ENCODE data around the gene GTPBP6. TPM values are rescaled to one million over a fixed set of nuclear protein-coding genes. Genes with fewer than 3 reads are reported as not detected.
A peak's percentile ranks its signal among the peaks of the same experiment; 100 is the strongest.
"Not testable (repeated sequence)": the region's sequence is repeated elsewhere in the genome, so short reads cannot be mapped to it uniquely, and the experiment has no call there.

The GTPBP6 gene
- total RNA-seq, 1 donor from 2014 or later: 53.5 TPM

DNA sequence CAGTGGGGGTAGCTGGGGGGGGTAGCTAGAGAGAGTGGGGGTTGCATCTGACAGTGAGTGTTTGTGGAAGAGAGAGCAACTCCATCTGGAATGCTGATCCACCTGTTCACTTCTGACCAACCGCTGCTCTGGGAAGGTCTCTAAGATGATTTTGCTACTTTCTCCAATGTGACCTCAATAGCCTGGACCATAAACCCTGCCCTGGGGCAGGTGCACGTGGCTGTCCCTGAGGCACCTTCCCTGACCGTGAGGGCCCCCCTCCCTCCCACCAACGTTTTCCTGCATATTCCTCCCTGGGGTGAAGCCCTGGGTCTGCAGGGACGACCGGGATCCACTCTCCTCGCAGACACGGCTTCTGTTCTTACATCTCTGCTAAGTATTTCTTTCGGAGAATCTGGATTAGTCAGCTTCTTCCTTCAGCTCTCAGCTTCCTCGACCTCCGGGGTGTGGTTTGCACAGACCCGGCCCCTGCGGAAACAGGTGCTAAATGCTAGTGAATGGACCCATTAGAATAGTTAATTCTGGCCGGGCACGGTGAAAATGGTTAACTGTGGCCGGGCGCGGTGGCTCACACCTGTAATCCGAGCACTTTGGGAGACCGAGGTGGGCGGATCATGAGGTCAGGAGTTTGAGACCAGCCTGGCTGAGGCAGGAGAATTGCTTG is 58.8 kb downstream of the GTPBP6 start:
- H3K27me3 Mint-ChIP-seq: no peaks in the 10 kb centered on the region
- TF ChIP-seq, protein P1, sequence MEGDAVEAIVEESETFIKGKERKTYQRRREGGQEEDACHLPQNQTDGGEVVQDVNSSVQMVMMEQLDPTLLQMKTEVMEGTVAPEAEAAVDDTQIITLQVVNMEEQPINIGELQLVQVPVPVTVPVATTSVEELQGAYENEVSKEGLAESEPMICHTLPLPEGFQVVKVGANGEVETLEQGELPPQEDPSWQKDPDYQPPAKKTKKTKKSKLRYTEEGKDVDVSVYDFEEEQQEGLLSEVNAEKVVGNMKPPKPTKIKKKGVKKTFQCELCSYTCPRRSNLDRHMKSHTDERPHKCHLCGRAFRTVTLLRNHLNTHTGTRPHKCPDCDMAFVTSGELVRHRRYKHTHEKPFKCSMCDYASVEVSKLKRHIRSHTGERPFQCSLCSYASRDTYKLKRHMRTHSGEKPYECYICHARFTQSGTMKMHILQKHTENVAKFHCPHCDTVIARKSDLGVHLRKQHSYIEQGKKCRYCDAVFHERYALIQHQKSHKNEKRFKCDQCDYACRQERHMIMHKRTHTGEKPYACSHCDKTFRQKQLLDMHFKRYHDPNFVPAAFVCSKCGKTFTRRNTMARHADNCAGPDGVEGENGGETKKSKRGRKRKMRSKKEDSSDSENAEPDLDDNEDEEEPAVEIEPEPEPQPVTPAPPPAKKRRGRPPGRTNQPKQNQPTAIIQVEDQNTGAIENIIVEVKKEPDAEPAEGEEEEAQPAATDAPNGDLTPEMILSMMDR (conservative IDR thresholded peaks at IDR 0.05): no peak
- peaks cover 14% of the 10 kb centered on the region for H3K4me1 Mint-ChIP-seq (ENCODE audit: unreplicated experiment)
- peak overlapping the region; percentile 81 for H3K27ac Mint-ChIP-seq
- H3K36me3 Mint-ChIP-seq: no peaks in the 10 kb centered on the region
- DNase-seq (ENCODE audit: extremely low spot score, unreplicated experiment): peak; percentile 57
- peak overlapping the region; percentile 65 for H3K4me3 Mint-ChIP-seq
- H3K9me3 Mint-ChIP-seq: no peaks in the 10 kb centered on the region

DNA sequence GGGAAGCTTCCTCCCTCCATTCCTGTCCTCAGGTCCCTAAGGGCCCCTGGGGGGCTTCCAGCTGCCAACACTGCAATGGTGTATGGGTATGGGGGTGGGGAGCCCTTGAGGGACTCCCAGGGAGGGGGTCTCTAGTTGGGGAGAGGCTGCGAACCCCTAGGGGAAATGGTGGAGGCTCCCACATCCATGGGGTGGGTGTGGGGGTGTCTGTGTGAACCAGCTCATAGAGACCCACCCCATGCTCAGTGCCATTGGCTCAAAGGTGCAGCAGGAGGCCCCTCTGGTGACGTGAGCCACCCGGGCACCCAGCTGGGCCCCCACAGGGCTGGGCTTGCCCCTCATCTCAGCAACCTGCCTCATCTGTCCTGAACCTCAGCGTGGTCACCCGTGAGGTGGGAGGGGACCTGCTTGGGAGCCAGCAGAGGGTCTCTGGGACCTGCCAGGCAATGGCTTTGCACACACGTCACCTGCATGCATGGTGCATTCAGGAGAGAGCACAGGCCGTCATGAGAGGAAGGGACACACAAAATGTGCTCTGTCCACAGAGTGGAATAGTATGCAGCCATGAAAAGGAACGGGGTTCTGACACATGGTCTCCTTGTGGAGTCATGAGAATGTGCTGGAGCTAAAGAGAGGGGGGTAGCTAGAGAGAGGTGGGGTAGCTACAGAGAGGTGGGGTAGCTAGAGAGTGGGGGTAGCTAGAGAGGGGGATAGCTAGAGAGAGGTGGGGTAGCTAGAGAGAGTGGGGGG is 60.1 kb downstream of the GTPBP6 start:
- Mint-ChIP-seq H3K4me1 (ENCODE audit: unreplicated experiment) (peaks cover 14% of the 10 kb centered on the region), H3K36me3 (no peaks in the 10 kb centered on the region), H3K4me3 (no peak overlapping the region), H3K9me3 (no peaks in the 10 kb centered on the region), H3K27me3 (no peaks in the 10 kb centered on the region), H3K27ac (no peak overlapping the region)
- TF ChIP-seq, protein P1 (conservative IDR thresholded peaks at IDR 0.05): no peak
- DNase-seq (ENCODE audit: extremely low spot score, unreplicated experiment): peak; percentile 55

DNA sequence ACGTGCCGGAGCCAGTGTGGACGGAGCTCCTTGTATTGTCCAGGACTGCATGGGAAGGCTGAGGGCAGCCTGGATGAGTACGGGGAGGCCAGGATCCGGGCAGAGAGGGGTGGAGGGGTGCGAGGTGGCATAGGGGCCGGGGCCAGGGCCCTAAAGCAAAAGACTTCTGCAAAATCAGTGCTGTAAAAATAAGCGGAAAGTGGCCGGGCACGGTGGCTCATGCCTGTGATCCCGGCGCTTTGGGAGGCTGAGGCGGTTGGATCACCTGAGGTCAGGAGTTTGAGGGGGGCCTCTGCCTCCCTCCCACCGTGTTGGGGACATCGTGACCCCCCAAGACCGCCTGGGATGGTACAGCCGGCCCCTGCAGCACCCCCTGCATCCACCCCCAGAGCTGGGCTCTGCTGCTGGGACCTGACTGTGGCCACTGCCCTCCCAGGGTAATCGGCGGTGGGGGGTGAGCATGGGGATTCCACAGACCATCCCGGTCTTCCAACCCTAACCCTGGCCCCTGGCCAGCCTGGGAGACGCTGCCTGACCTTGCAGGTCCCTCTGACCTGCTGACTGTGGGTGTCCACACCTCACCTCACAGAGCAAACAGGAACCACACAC is 60.8 kb downstream of the GTPBP6 start:
- Mint-ChIP-seq H3K27ac (no peak overlapping the region), H3K9me3 (peaks cover under 1% of the 10 kb centered on the region), H3K36me3 (no peaks in the 10 kb centered on the region), H3K4me1 (ENCODE audit: unreplicated experiment) (peaks cover 14% of the 10 kb centered on the region), H3K4me3 (no peak overlapping the region), H3K27me3 (no peaks in the 10 kb centered on the region)
- TF ChIP-seq, protein P1 (conservative IDR thresholded peaks at IDR 0.05): no peak
- DNase-seq (ENCODE audit: extremely low spot score, unreplicated experiment): peak; percentile 61

DNA sequence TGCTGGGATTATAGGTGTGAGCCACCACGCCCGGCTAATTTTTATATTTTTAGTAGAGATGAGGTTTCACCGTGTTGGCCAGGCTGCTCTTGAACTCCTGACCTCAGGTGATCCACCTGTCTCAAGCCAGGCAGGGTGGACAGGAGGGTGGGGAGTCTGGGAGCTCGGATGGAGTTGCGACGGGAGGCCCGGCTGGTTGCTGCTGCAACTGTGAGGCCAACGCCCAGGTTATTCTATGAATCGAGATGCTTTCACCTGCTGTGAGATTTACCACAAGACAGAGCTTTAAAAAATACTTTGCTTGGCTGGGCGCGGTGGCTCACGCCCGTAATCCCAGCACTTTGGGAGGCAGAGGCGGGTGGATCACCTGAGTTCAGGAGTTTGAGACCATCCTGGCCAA is 61.5 kb downstream of the GTPBP6 start:
- H3K27ac Mint-ChIP-seq, H3K9me3 Mint-ChIP-seq, H3K27me3 Mint-ChIP-seq, H3K4me3 Mint-ChIP-seq, H3K36me3 Mint-ChIP-seq: not testable (repeated sequence)
- H3K4me1 Mint-ChIP-seq (ENCODE audit: unreplicated experiment): peaks cover 14% of the 10 kb centered on the region
- DNase-seq (ENCODE audit: extremely low spot score, unreplicated experiment): peak; percentile 52

DNA sequence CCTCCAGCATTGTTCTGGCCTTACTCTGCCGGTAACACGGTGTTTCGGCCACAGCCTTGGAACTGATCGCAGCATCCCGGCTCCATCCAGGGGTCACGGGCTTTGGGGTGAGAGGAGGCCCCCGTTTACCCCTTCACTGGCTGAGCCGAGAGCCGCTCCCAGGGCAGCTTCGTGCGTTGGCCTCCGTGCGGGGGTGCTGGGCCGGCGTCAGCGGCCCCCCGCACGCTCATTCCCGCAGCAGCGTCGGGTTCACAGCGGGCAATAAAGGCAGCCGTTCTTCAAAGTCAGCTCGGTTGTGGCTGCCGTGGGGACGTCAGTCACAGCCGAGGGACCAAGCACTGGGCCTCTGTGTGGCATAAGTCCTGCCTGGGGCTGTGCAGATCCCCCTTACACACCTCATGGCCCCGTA is 62.7 kb downstream of the GTPBP6 start:
- Mint-ChIP-seq H3K4me1 (ENCODE audit: unreplicated experiment) (peaks cover 6% of the 10 kb centered on the region), H3K27me3 (no peaks in the 10 kb centered on the region), H3K36me3 (no peaks in the 10 kb centered on the region), H3K9me3 (peaks cover 10% of the 10 kb centered on the region), H3K4me3 (no peak overlapping the region), H3K27ac (no peak overlapping the region)
- TF ChIP-seq, protein P1 (conservative IDR thresholded peaks at IDR 0.05): no peak
- DNase-seq (ENCODE audit: extremely low spot score, unreplicated experiment): peak; percentile 64

Other genes with a start within 250 kb of the GTPBP6 start
- 47.5 and 54.8 TPM in 2 replicates for gene PLCXD1, start 37.4 kb downstream of the GTPBP6 start, total RNA-seq (ENCODE audit: low replicate concordance)
- 33.2 and 53.4 TPM in 2 replicates for gene PPP2R3B, start 68.1 kb upstream of the GTPBP6 start, total RNA-seq (ENCODE audit: low replicate concordance)

Measured in type B pancreatic cell (in vitro differentiated cells).